ENCODE data around the gene ARID1B.

DNA sequence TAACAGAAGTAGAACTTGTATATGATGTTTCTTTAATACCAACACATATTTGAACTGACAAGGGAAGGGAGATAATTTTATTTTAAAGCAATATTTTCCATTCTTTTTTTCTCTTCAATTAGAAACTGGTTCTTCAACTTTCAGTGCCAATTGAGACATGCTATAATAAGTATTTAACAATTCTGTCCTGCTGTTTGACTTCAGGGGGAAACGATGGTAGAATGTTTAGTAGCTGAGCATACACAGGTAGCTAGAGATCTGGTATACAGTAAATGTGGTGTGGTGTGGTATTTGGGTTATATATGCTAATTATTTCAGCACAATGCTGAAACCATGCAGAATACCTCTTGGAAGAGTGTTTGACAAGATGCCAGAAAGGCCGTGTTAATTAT, 156.9 kb downstream of the ARID1B start:
- TF ChIP-seq, protein P1, sequence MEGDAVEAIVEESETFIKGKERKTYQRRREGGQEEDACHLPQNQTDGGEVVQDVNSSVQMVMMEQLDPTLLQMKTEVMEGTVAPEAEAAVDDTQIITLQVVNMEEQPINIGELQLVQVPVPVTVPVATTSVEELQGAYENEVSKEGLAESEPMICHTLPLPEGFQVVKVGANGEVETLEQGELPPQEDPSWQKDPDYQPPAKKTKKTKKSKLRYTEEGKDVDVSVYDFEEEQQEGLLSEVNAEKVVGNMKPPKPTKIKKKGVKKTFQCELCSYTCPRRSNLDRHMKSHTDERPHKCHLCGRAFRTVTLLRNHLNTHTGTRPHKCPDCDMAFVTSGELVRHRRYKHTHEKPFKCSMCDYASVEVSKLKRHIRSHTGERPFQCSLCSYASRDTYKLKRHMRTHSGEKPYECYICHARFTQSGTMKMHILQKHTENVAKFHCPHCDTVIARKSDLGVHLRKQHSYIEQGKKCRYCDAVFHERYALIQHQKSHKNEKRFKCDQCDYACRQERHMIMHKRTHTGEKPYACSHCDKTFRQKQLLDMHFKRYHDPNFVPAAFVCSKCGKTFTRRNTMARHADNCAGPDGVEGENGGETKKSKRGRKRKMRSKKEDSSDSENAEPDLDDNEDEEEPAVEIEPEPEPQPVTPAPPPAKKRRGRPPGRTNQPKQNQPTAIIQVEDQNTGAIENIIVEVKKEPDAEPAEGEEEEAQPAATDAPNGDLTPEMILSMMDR (IDR thresholded peaks at IDR 0.05), result no peak
- no peak for TF ChIP-seq POLR2A (IDR thresholded peaks at IDR 0.05)
